Measurements from ENCODE around the gene OR51B4. TPM values are rescaled to one million over a fixed set of nuclear protein-coding genes. Genes with fewer than 3 reads are reported as not detected.

OR51B4 gene
- total RNA-seq, 1 donor from 2014 or later, result not detected

DNA sequence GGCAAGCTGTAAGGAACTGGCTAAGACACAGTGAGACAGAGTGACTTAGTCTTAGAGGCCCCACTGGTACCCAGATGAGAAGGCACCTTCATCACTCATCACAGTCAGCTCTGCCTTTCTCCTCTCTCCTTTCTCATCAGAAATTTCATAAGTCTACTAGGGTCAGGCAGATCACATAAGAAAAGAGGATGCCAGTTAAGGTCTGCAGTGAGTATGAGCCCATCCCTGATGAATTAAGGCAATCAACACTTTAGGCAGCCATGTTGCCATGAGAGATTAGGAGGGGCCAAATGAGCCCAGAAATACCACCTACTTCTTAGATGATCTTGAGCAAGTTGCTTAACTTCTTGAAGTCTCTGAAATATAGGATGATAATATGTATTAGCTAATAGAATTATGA is 20.1 kb downstream of the OR51B4 start:
- no peak overlapping the region for H3K27ac ChIP-seq
- no peaks in the 10 kb centered on the region for H3K9me3 ChIP-seq
- ATAC-seq, result no peak
- no peaks in the 10 kb centered on the region for H3K27me3 ChIP-seq
- no peak for DNase-seq
- no peak overlapping the region for H3K4me3 ChIP-seq
- H3K4me1 ChIP-seq, result no peaks in the 10 kb centered on the region
- H3K36me3 ChIP-seq, result no peaks in the 10 kb centered on the region
- intact Hi-C loops (cut with DNase I), result no loop called here
- TF ChIP-seq, protein P1, sequence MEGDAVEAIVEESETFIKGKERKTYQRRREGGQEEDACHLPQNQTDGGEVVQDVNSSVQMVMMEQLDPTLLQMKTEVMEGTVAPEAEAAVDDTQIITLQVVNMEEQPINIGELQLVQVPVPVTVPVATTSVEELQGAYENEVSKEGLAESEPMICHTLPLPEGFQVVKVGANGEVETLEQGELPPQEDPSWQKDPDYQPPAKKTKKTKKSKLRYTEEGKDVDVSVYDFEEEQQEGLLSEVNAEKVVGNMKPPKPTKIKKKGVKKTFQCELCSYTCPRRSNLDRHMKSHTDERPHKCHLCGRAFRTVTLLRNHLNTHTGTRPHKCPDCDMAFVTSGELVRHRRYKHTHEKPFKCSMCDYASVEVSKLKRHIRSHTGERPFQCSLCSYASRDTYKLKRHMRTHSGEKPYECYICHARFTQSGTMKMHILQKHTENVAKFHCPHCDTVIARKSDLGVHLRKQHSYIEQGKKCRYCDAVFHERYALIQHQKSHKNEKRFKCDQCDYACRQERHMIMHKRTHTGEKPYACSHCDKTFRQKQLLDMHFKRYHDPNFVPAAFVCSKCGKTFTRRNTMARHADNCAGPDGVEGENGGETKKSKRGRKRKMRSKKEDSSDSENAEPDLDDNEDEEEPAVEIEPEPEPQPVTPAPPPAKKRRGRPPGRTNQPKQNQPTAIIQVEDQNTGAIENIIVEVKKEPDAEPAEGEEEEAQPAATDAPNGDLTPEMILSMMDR (IDR thresholded peaks at IDR 0.05), result no peak

DNA sequence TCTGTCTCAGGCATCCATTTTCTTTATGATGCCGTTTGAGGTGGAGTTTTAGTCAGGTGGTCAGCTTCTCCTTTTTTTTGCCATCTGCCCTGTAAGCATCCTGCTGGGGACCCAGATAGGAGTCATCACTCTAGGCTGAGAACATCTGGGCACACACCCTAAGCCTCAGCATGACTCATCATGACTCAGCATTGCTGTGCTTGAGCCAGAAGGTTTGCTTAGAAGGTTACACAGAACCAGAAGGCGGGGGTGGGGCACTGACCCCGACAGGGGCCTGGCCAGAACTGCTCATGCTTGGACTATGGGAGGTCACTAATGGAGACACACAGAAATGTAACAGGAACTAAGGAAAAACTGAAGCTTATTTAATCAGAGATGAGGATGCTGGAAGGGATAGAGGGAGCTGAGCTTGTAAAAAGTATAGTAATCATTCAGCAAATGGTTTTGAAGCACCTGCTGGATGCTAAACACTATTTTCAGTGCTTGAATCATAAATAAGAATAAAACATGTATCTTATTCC is 21.1 kb downstream of the OR51B4 start:
- Histone ChIP-seq H3K4me3 (no peak overlapping the region), H3K27ac (no peak overlapping the region), H3K4me1 (no peaks in the 10 kb centered on the region), H3K36me3 (no peaks in the 10 kb centered on the region), H3K9me3 (no peaks in the 10 kb centered on the region), H3K27me3 (no peaks in the 10 kb centered on the region)
- peak; percentile 55 for ATAC-seq
- TF ChIP-seq, protein P1 (IDR thresholded peaks at IDR 0.05), result no peak
- intact Hi-C loops (cut with DNase I), result no loop called here
- no peak for DNase-seq

DNA sequence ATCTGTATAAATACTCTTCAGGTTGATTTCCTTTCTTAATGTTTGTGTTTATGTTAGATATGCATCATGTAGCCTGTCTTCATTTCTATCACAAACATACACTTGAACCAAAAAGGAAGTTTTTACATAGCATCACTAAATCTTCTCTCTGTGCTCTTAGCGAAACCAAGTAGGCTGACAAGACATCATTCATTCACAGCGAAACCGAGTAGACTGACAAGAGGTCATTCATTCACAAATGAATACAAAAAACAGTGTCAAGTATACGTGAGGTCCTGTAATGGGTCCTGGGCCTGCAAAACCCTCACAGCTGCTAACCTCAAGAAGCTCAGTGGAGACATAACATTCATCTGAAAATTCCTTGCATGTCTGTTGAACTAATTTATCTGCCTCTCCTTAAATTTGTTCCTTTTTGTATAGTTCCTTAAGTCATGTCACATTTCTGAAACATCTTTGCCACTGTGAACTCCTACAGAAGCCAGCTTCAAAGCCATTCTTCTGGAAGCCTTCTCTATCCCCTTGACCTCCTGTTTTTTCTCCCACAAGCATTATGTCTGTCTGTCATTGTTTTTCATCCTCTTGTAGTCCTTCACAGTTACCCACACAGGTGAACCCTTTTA is 22.2 kb downstream of the OR51B4 start:
- no peak overlapping the region for H3K27ac ChIP-seq
- no peaks in the 10 kb centered on the region for H3K27me3 ChIP-seq
- ATAC-seq (no peak), DNase-seq (no peak)
- H3K4me1 ChIP-seq, result no peaks in the 10 kb centered on the region
- TF ChIP-seq, protein P1 (IDR thresholded peaks at IDR 0.05), result no peak
- H3K4me3 ChIP-seq, result no peak overlapping the region
- no peaks in the 10 kb centered on the region for H3K36me3 ChIP-seq
- H3K9me3 ChIP-seq, result no peaks in the 10 kb centered on the region
- intact Hi-C loops (cut with DNase I), result no loop called here

DNA sequence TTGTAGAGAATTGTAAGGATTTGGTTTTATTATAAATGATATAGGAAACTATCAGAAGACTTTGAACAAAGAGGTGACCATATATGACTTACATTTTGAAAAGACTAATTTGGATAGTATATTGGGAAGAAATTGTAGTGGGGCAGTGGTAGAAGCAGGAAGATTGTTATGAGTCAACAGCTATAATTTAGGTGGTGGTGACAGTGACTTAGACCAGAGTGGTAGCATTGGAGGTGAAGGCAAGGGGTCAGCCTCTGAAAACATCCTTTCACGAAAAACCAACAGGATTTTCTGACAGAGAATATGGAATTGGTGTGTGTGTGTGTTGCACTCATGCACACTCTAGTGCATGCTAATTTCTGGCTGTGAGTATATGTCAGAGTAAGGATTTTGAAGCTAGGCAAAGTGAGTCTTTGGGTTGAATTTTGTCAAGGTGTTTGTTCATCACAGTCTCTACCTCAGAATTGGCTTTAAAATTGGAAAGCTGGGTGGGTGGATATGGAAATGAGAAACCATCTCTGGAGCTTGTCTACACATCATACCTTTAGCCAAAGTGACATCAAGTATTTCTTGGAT is 23.9 kb downstream of the OR51B4 start:
- no peak overlapping the region for H3K4me3 ChIP-seq
- no peaks in the 10 kb centered on the region for H3K4me1 ChIP-seq
- H3K27me3 ChIP-seq, result no peaks in the 10 kb centered on the region
- ATAC-seq (no peak), DNase-seq (no peak)
- intact Hi-C loops (cut with DNase I), result no loop called here
- TF ChIP-seq, protein P1 (IDR thresholded peaks at IDR 0.05), result no peak
- no peaks in the 10 kb centered on the region for H3K9me3 ChIP-seq
- no peaks in the 10 kb centered on the region for H3K36me3 ChIP-seq
- H3K27ac ChIP-seq, result no peak overlapping the region

DNA sequence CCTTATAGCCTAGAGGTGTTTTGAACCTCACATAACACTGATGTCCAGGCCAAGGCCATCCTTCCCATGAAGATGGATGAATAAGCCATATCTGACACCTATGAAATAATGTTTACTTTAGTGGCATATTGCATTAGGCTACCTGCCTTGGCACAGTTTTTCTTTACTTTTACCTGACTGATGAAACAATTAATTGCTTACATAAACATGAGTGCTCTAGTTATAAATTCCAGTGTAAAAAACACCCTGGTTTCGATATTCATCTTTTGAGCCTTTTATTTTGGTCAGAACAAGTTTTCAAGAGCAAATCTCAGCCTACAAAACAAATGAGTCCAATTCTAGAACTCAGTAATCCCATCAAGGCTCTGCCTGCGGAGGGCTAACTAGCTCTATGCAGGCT is 25.0 kb downstream of the OR51B4 start:
- Histone ChIP-seq H3K27ac (no peak overlapping the region), H3K4me1 (no peaks in the 10 kb centered on the region), H3K36me3 (no peaks in the 10 kb centered on the region), H3K9me3 (no peaks in the 10 kb centered on the region), H3K4me3 (no peak overlapping the region), H3K27me3 (no peaks in the 10 kb centered on the region)
- DNase-seq, result no peak
- TF ChIP-seq, protein P1 (IDR thresholded peaks at IDR 0.05), result no peak
- ATAC-seq, result no peak
- intact Hi-C loops (cut with DNase I), result no loop called here

Data from upper lobe of right lung (tissue), 1 donor.